ENCODE data around the gene ZNF716.
"Not testable (repeated sequence)": the region's sequence is repeated elsewhere in the genome, so short reads cannot be mapped to it uniquely, and the experiment has no call there.

Gene ZNF716

DNA sequence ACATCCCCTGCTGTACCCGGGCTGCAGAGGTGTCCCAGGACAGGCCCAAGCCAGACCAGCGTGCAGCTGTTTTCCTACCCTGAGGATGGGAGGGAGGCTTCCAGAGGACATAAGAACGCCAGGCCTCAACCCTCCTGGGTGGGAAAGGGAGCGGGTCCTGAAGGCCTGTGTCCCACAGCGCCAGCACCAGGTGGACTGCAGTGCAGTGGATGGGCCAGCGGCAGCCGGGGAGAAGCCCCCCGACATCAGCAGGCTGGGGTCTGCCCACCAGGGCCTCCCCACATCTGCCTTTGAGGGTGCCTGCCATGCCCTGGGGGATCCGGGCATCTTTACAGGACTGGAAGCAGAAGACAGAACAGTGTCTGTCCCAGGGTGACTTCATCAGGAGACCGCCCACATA is 22.8 kb upstream of the ZNF716 start:
- DNase-seq: no peak

- no peak for DNase-seq
Observed at GRCh38 chr7:57427594-57427993, 22.4 kb upstream of the ZNF716 start.

DNA sequence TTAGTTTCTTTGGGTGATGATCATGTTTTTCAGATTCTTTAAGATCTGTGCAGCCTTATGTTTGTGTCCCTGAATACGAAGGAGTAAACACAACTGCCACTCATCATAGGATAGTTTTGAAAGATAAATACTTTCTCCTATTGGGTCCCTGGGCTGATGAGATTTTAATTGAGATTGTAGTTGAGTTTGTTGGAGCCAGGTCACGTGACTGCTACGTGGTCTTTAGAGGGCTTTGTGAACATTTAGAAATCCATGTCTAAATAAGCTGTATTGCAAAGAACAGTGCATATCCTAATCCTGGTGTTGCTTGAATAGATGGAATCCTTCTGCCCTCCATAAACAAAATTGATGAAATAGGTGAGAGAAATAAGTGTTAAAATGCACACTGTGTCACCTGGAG is 17.4 kb upstream of the ZNF716 start:
- DNase-seq: no peak

DNA sequence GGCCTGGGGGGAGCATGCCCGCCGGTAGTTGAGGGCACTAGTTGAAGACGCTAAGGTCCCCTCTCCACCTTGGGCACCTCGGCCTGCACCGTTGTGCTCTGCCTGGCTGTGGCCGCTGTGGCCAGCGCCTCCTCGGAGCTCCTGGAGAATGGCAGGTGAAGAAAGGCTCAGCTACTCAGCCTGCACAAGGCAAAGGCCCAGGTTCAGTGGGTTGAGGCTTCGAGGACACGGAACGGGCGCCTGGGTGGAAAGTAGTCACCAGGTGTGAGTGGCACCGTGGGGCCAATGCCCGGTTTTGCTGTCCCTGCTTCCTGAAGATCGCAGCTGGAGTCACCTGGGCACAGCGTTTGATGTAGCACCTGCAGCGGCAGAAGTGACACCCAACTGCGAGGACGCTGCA is 12.4 kb upstream of the ZNF716 start:
- DNase-seq: no peak

- no peak for DNase-seq
Observed at GRCh38 chr7:57438244-57438643, 11.7 kb upstream of the ZNF716 start.

- no peak for DNase-seq
Observed at GRCh38 chr7:57443567-57443966, 6.4 kb upstream of the ZNF716 start.

DNA sequence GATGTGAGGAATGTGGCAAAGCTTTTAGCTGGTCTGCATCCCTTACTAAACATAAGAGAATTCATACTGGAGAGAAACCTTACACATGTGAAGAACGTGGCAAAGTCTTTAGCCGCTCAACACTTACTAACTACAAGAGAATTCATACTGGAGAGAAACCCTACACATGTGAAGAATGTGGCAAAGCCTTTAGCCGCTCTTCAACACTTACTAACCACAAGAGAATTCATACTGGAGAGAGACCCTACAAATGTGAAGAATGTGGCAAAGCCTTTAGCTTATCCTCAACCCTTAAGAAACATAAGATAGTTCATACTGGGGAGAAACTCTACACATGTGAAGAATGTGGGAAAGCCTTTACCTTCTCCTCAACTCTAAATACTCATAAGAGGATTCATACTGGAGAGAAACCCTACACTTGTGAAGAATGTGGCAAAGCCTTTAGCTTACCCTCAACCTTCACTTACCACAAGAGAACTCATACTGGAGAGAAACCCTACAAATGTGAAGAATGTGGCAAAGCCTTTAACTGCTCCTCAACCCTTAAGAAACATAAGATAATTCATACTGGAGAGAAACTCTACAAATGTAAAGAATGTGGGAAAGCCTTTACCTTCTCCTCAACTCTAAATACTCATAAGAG is 19.3 kb downstream of the ZNF716 start:
- not testable (repeated sequence) for DNase-seq

- not testable (repeated sequence) for DNase-seq
Observed at GRCh38 chr7:57480304-57480703, 30.3 kb downstream of the ZNF716 start.

DNA sequence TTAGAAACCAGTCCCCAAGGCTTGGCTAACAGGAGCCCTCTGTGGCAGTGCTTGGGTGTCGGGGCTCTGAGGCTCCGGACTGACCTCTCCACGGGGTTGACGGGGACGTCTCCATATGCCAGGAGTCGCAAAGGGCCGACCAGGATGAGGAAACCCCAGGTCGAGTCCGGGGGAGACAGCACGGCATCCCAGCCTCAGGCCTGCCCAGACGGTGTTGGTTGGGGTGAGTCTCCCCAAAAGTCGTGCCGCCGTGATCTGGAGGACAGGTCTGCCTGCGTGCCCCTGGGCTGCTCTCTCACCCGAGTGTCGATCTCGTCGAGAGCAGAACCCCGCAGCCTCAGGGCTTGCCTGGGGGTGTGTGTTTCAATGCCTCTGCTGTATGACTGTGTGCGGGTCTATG is 35.0 kb downstream of the ZNF716 start:
- not testable (repeated sequence) for DNase-seq

DNA sequence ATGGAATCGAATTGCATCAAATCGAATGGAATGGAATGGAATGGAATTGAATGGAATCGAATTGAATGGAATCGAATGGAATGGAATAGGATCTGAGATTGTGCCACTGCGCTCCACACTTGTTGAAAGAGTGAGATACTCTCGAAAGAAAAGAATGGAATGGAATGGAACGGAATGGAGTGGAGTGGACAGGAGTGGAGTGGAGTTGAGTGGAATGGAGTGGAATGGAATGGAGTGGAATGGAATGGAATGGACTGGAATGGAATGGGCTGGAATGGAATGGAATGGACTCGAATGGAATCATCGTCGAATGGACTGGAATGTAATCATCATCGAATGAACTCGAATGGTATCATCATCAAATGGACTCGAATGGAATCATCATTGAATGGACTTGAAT is 38.0 kb downstream of the ZNF716 start:
- DNase-seq: no peak

GRCh38 chr7:57495111-57495510 is 45.1 kb downstream of the ZNF716 start:
- DNase-seq: not testable (repeated sequence)

GRCh38 chr7:57496395-57496794 is 46.4 kb downstream of the ZNF716 start:
- no peak for DNase-seq

DNA sequence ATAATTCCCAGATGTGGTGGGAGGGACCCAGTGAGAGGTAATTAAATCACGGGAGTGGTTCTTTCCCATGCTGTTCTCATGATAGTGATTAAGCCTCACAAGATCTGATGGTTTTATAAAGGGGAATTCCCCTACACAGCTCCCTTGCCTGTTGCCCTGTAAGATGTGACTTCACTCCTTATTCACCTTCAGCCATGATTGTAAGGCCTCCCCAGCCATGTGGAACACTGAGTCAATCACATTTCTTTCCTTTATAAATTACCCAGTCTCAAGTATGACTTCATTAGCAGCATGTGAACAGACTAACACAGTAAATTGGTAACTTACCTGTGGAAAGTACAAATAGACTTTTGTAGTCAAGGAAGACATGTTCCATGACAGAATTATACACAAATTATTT is 55.2 kb downstream of the ZNF716 start:
- no peak for DNase-seq
